K562 (cell line): ENCODE data around the gene TDG. TPM values are rescaled to one million over a fixed set of nuclear protein-coding genes. Genes with fewer than 3 reads are reported as not detected.

Experiments
- ATAC-seq: fragments of 200-7000 bp; cut with Tn5 transposase; 3 replicates; pipeline ENCODE4 v1.9.1; 2020; ENCODE audit warnings: moderate library complexity
- BruUV-seq: library from RNA; stranded (reverse); fragments of 400-500 nt; replicated peaks from 2 replicates; lab custom pipeline; 2021; lab: Mats Ljungman, UMichigan
- CTCF ChIA-PET: fragments of 300-600 bp; formaldehyde crosslinking; extraction: SDS; loops from one replicate; lab custom pipeline; 2021; ENCODE audit warnings: low intra/inter-chr PET ratio; lab: Yijun Ruan, JAX
- POLR2A ChIA-PET: fragments of 300-600, 350-650 bp; sonication (Branson Sonifier 250); formaldehyde crosslinking; extraction: SDS; loops from one replicate; lab custom pipeline; 2021; ENCODE audit warnings: antibody characterized with exemption, inconsistent platforms; lab: Yijun Ruan, JAX
- DNase-seq, 4 experiments: peaks; one replicate each; pipeline versions ENCODE4 v3.0.0 to v3.0.0-alpha.2; 2011 to 2018; ENCODE audit warnings: low spot score in 3 of 4, mixed read lengths in 3 of 4; ENCODE audit errors: extremely low read depth in 1 of 4
- FAIRE-seq: peaks from 2 replicates; lab custom pipeline; 2011; peaks lifted over from hg19 to GRCh38; lab: Jason Lieb, UNC
- H2AFZ ChIP-seq: 2 replicates; pipeline ENCODE4 v1.6.0; 2011; ENCODE audit warnings: low read depth, low read length, control low read depth, inconsistent platforms
- H3K27ac ChIP-seq: fragments of 200-600 bp; 3 replicates; pipeline ENCODE4 v1.8.0; 2011; ENCODE audit warnings: low read depth, mild to moderate bottlenecking, control low read depth, inconsistent platforms, low read length, moderate library complexity, mixed read lengths; ENCODE audit errors: extremely low read depth
- H3K27me3 ChIP-seq, 2 experiments: fragments of 300-600 bp in 1 of 2; 2 replicates in 1 of 2; 3 replicates in 1 of 2; pipeline versions ENCODE4 v1.6.0 to v1.8.0; 2011; ENCODE audit warnings: inconsistent platforms in 2 of 2, low read length in 2 of 2, mild to moderate bottlenecking in 1 of 2, mixed read lengths in 1 of 2, moderate library complexity in 1 of 2; ENCODE audit not compliant: control insufficient read depth in 2 of 2, insufficient read depth in 2 of 2
- H3K36me3 ChIP-seq: fragments of 300-600 bp; 3 replicates; pipeline ENCODE4 v1.8.0; 2011; ENCODE audit warnings: mild to moderate bottlenecking, low read length, inconsistent platforms; ENCODE audit not compliant: control insufficient read depth, insufficient read depth
- H3K4me1 ChIP-seq, 2 experiments: fragments of 200-600 bp in 1 of 2; replicated peaks in 1 of 2; 2 replicates in 1 of 2; 3 replicates in 1 of 2; pipeline versions ENCODE4 v1.5.1 to v1.8.0; 2011; ENCODE audit warnings: inconsistent platforms in 2 of 2, low read length in 2 of 2, mild to moderate bottlenecking in 1 of 2, mixed read lengths in 1 of 2, moderate library complexity in 1 of 2; ENCODE audit not compliant: control insufficient read depth in 2 of 2, insufficient read depth in 2 of 2
- H3K4me2 ChIP-seq: 2 replicates; pipeline ENCODE4 v1.6.1; 2011; ENCODE audit warnings: low read length, control low read depth, inconsistent platforms, mixed read lengths; ENCODE audit not compliant: insufficient read depth
- H3K4me3 ChIP-seq: fragments of 200-600 bp; sonication (generic), shearing (Covaris generic); 2 replicates; pipeline ENCODE4 v1.5.1; 2016; ENCODE audit warnings: control low read depth, inconsistent platforms
- H3K79me2 ChIP-seq: fragments of 200-600 bp; 3 replicates; pipeline ENCODE4 v1.8.0; 2011; ENCODE audit warnings: low read length, inconsistent platforms; ENCODE audit not compliant: control insufficient read depth, insufficient read depth
- H3K9ac ChIP-seq, 2 experiments: 2 replicates each; pipeline versions ENCODE4 v1.6.0 to v1.6.1; 2011; ENCODE audit warnings: low read depth in 2 of 2, low read length in 2 of 2, control low read depth in 1 of 2, inconsistent platforms in 1 of 2, mild to moderate bottlenecking in 1 of 2, mixed read lengths in 1 of 2; ENCODE audit not compliant: insufficient read depth in 1 of 2
- H3K9me1 ChIP-seq: one replicate; pipeline ENCODE4 v1.6.0; 2011; ENCODE audit warnings: inconsistent platforms, mild to moderate bottlenecking, low read length, moderate library complexity; ENCODE audit not compliant: control insufficient read depth, insufficient read depth
- H3K9me3 ChIP-seq: replicated peaks from 2 replicates; pipeline ENCODE4 v1.5.1; 2011; ENCODE audit warnings: low read depth, low read length, inconsistent platforms; ENCODE audit not compliant: control insufficient read depth, insufficient read depth
- H4K20me1 ChIP-seq: replicated peaks from 2 replicates; pipeline ENCODE4 v1.6.1; 2011; ENCODE audit warnings: low read length, inconsistent platforms, mixed read lengths; ENCODE audit not compliant: control insufficient read depth, insufficient read depth
- ATF6 ChIP-seq: sonication (generic); formaldehyde crosslinking; IDR thresholded peaks from 2 replicates; pipeline ENCODE4 v1.4.0; 2020; ENCODE audit warnings: mild to moderate bottlenecking, missing genetic modification reagents
- BDP1 ChIP-seq: IDR thresholded peaks from 3 replicates; pipeline ENCODE4 v1.6.1; 2011; ENCODE audit not compliant: insufficient read length, insufficient read depth
- CREM ChIP-seq: IDR thresholded peaks from 2 replicates; pipeline ENCODE4 v1.6.1; 2014; ENCODE audit warnings: antibody characterized with exemption, low read depth
- ELF1 ChIP-seq: fragments of 200-800 bp; sonication (Bioruptor generic); IDR thresholded peaks from 2 replicates; pipeline ENCODE4 v1.6.1; 2016; ENCODE audit warnings: missing genetic modification characterization, missing compliant biosample characterization
- FOXK2 ChIP-seq, 2 experiments: fragments of 450-650 bp; IDR thresholded peaks in 1 of 2; conservative IDR thresholded peaks in 1 of 2; 2 replicates each; pipeline ENCODE4 v1.6.1; 2016; ENCODE audit warnings: low read depth in 2 of 2, mild to moderate bottlenecking in 1 of 2
- MCM3 ChIP-seq: fragments of 450-650 bp; IDR thresholded peaks from 2 replicates; pipeline ENCODE4 v1.6.1; 2016
- NFATC3 ChIP-seq: fragments of 450-650 bp; IDR thresholded peaks from 2 replicates; pipeline ENCODE4 v1.6.1; 2017; ENCODE audit warnings: mild to moderate bottlenecking
- TEAD2 ChIP-seq: fragments of 450-650 bp; IDR thresholded peaks from 2 replicates; pipeline ENCODE4 v1.6.1; 2016; ENCODE audit warnings: missing genetic modification characterization, control low read depth, missing compliant biosample characterization
- ZHX1 ChIP-seq: fragments of 150-350 bp; conservative IDR thresholded peaks from 2 replicates; pipeline ENCODE4 v1.6.1; 2014; ENCODE audit warnings: low read length
- ZNF398 ChIP-seq: fragments of 250-450 bp; sonication (Bioruptor Pico); IDR thresholded peaks from 2 replicates; pipeline ENCODE4 v1.8.0; 2021; ENCODE audit warnings: moderate library complexity, mild to moderate bottlenecking, inconsistent platforms
- WGBS: fragments of 100-300 bp; shearing (Covaris generic); methylation state at CpG from one replicate; pipeline ENCODE4 v1.1.6; 2016; ENCODE audit warnings: low coverage, mixed read lengths; ENCODE audit not compliant: insufficient coverage; ENCODE audit errors: missing lambda C conversion rate; 5-methylcytosine and 5-hydroxymethylcytosine counted together
- in situ Hi-C: fragments of 300-500 bp; cut with MboI; formaldehyde crosslinking; loops from 4 replicates; pipeline ENCODE4 v1.15.0; 2018; ENCODE audit warnings: inconsistent platforms, mixed read lengths
- intact Hi-C: fragments of 100-400 bp; cut with micrococcal nuclease; formaldehyde crosslinking; loops from 2 replicates; pipeline ENCODE4 v1.14.2; 2022
- polyA plus RNA-seq, 8 experiments: library from polyadenylated mRNA; depleted of rRNA in 4 of 8; stranded (reverse) in 5 of 8; unstranded in 3 of 8; fragments of >200 nt; fragmentation: Nextera tagmentation in 2 of 8; fragmentation: Illumina TruSeq in 1 of 8; extraction: Ambion mirVana in 2 of 8; extraction: Trizol in 1 of 8; gene quantifications; 2 replicates each; pipeline versions ENCODE4 v1.2.1 to v1.2.3, GENCODE V29; 2011 to 2014; ENCODE audit warnings: inconsistent platforms in 1 of 8, missing spikeins in 1 of 8
- total RNA-seq, 7 experiments: library from RNA; depleted of rRNA in 6 of 7; stranded (reverse); fragments of >200 nt in 6 of 7; fragmentation: Illumina TruSeq in 2 of 7; extraction: Trizol in 2 of 7; gene quantifications; 2 replicates each; pipeline versions ENCODE4 v1.2.1 to v1.2.3, GENCODE V29; 2011 to 2021; ENCODE audit warnings: low replicate concordance in 1 of 7
- TF ChIP-seq, protein P1 (sequence below): IDR thresholded peaks from 2 replicates; pipeline ENCODE4 v1.6.1; 2011; ENCODE audit warnings: borderline replicate concordance, low read depth, mild to moderate bottlenecking, moderate library complexity, low read length; ENCODE audit not compliant: insufficient read depth, poor library complexity, severe bottlenecking

Gene TDG
- total and polyA plus RNA-seq, 9 of the 15 experiments (the other 6 are each of a cell fraction or from before 2014, with no cell fraction given), result 37.6 to 77.2 (median 64.0) TPM

DNA sequence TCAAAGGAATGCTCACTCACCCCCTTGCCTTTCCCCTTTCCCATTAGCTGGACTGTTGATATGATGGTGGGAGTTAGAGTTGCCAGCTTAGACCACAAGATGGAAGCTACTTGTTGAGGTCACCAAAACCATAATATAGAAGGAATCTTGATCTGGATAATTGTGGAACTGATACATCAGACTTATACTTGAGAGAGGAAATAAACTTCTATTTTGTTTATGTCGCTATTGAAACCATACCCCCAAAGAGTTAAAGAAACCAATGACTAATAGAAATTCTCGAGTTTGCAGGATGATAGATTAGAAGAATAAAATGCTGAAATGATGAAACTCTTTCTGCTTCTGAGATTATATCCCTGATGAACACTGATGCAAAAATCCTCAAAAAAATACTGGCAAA is 37.9 kb downstream of the TDG start:
- POLR2A ChIA-PET, result no interaction called here
- H3K4me2 ChIP-seq, result no peak overlapping the region
- no peaks in the 10 kb centered on the region for H3K79me2 ChIP-seq
- intact Hi-C loops, result no loop called here
- no TSS peak for BruUV-seq
- no peaks in the 10 kb centered on the region for H4K20me1 ChIP-seq
- H2AFZ ChIP-seq, result no peak overlapping the region
- in situ Hi-C loops, result no loop called here
- no peak for FAIRE-seq
- no peak for ATAC-seq
- no peak for TF ChIP-seq BDP1
- TF ChIP-seq TEAD2, result no peak
- no peak for TF ChIP-seq FOXK2 (conservative IDR thresholded peaks at IDR 0.05 in 1 of 2, IDR thresholded peaks at IDR 0.05 in 1 of 2; ENCODE audit: low read depth in 2 of 2)
- TF ChIP-seq, protein P1, sequence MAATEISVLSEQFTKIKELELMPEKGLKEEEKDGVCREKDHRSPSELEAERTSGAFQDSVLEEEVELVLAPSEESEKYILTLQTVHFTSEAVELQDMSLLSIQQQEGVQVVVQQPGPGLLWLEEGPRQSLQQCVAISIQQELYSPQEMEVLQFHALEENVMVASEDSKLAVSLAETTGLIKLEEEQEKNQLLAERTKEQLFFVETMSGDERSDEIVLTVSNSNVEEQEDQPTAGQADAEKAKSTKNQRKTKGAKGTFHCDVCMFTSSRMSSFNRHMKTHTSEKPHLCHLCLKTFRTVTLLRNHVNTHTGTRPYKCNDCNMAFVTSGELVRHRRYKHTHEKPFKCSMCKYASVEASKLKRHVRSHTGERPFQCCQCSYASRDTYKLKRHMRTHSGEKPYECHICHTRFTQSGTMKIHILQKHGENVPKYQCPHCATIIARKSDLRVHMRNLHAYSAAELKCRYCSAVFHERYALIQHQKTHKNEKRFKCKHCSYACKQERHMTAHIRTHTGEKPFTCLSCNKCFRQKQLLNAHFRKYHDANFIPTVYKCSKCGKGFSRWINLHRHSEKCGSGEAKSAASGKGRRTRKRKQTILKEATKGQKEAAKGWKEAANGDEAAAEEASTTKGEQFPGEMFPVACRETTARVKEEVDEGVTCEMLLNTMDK, result no peak
- TF ChIP-seq ELF1 (tag), result no peak
- no peak for TF ChIP-seq CREM
- no peak for TF ChIP-seq ZHX1
- no peak for TF ChIP-seq MCM3
- no peak for TF ChIP-seq ZNF398
- no peak for TF ChIP-seq ATF6 (CRISPR knock-in tag)
- TF ChIP-seq NFATC3, result no peak
- TF ChIP-seq, all 486 proteins: peak for 0
- 3% methylated on average over 2 of the region's 2 CpGs for WGBS
- CTCF ChIA-PET, result no interaction called here
- Histone ChIP-seq H3K9ac (no peak overlapping the region), H3K27me3 (0 out of 5 replicates have a peak, but pooled peaks cover 0 to 6% of the 10 kb centered on the region in 2 experiments), H3K9me3 (no peaks in the 10 kb centered on the region), H3K9me1 (no peaks in the 10 kb centered on the region), H3K4me3 (no peak overlapping the region), H3K4me1 (no peaks in the 10 kb centered on the region), H3K36me3 (no peaks in the 10 kb centered on the region), H3K27ac (no peak overlapping the region)
- no peak for DNase-seq
